ENCODE measurements around the gene CFAP47.

GRCh38 chrX:35886135-35886534 is 33.4 kb upstream of the CFAP47 start:
- TF ChIP-seq, protein P1, sequence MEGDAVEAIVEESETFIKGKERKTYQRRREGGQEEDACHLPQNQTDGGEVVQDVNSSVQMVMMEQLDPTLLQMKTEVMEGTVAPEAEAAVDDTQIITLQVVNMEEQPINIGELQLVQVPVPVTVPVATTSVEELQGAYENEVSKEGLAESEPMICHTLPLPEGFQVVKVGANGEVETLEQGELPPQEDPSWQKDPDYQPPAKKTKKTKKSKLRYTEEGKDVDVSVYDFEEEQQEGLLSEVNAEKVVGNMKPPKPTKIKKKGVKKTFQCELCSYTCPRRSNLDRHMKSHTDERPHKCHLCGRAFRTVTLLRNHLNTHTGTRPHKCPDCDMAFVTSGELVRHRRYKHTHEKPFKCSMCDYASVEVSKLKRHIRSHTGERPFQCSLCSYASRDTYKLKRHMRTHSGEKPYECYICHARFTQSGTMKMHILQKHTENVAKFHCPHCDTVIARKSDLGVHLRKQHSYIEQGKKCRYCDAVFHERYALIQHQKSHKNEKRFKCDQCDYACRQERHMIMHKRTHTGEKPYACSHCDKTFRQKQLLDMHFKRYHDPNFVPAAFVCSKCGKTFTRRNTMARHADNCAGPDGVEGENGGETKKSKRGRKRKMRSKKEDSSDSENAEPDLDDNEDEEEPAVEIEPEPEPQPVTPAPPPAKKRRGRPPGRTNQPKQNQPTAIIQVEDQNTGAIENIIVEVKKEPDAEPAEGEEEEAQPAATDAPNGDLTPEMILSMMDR (IDR thresholded peaks at IDR 0.05; ENCODE audit: insufficient read depth, low read length, poor library complexity, severe bottlenecking), result no peak
- TF ChIP-seq EZH2phosphoT487 (conservative IDR thresholded peaks at IDR 0.05; ENCODE audit: low read length), result no peak

All from SU-DHL-6 (cell line).